ENCODE measurements around the gene TOP2B.

Gene TOP2B

GRCh38 chr3:25581823-25582222 lies 82.9 kb downstream of the TOP2B start:
- DNase-seq (ENCODE audit: low read depth), result no peak

- DNase-seq (ENCODE audit: low read depth), result no peak
Measured at GRCh38 chr3:25581335-25581734, 83.4 kb downstream of the TOP2B start.

GRCh38 chr3:25580534-25580933 lies 84.2 kb downstream of the TOP2B start:
- no peak for DNase-seq (ENCODE audit: low read depth)

- DNase-seq (ENCODE audit: low read depth), result no peak
Measured at GRCh38 chr3:25578059-25578458, 86.6 kb downstream of the TOP2B start.

GRCh38 chr3:25576831-25577454 lies 87.8 kb downstream of the TOP2B start:
- no peak for DNase-seq (ENCODE audit: low read depth)

- no peak for DNase-seq (ENCODE audit: low read depth)
Measured at GRCh38 chr3:25576146-25576545, 88.6 kb downstream of the TOP2B start.

GRCh38 chr3:25575001-25575400 lies 89.7 kb downstream of the TOP2B start:
- no peak for DNase-seq (ENCODE audit: low read depth)

- no peak for DNase-seq (ENCODE audit: low read depth)
Measured at GRCh38 chr3:25574172-25574765, 90.4 kb downstream of the TOP2B start.

- DNase-seq (ENCODE audit: low read depth), result peak; percentile 47
Measured at GRCh38 chr3:25573386-25574171, 91.1 kb downstream of the TOP2B start.

GRCh38 chr3:25572919-25573385 lies 91.8 kb downstream of the TOP2B start:
- no peak for DNase-seq (ENCODE audit: low read depth)

GRCh38 chr3:25572336-25572735 lies 92.4 kb downstream of the TOP2B start:
- DNase-seq (ENCODE audit: low read depth), result no peak

- no peak for DNase-seq (ENCODE audit: low read depth)
Measured at GRCh38 chr3:25571285-25571684, 93.4 kb downstream of the TOP2B start.

GRCh38 chr3:25568525-25569078 lies 96.1 kb downstream of the TOP2B start:
- DNase-seq (ENCODE audit: low read depth), result no peak

- DNase-seq (ENCODE audit: low read depth), result no peak
Measured at GRCh38 chr3:25567806-25568524, 96.7 kb downstream of the TOP2B start.

- no peak for DNase-seq (ENCODE audit: low read depth)
Measured at GRCh38 chr3:25567388-25567787, 97.3 kb downstream of the TOP2B start.

GRCh38 chr3:25566358-25566920 lies 98.3 kb downstream of the TOP2B start:
- no peak for DNase-seq (ENCODE audit: low read depth)

GRCh38 chr3:25565807-25566206 lies 98.9 kb downstream of the TOP2B start:
- no peak for DNase-seq (ENCODE audit: low read depth)

GRCh38 chr3:25564075-25564474 lies 100.6 kb downstream of the TOP2B start:
- no peak for DNase-seq (ENCODE audit: low read depth)

GRCh38 chr3:25563601-25564000 lies 101.1 kb downstream of the TOP2B start:
- DNase-seq (ENCODE audit: low read depth), result no peak

- DNase-seq (ENCODE audit: low read depth), result no peak
Measured at GRCh38 chr3:25558796-25559195, 105.9 kb downstream of the TOP2B start.

- no peak for DNase-seq (ENCODE audit: low read depth)
Measured at GRCh38 chr3:25558121-25558520, 106.6 kb downstream of the TOP2B start.

- DNase-seq (ENCODE audit: low read depth), result no peak
Measured at GRCh38 chr3:25557694-25558093, 107.0 kb downstream of the TOP2B start.
